ENCODE data around the gene ZYG11B.
"Not testable (repeated sequence)": the region's sequence is repeated elsewhere in the genome, so short reads cannot be mapped to it uniquely, and the experiment has no call there.

The ZYG11B gene

GRCh38 chr1:52726265-52727113, at the start of gene ZYG11B:
ZYG11B (plus strand) TSS chr1:52726453; CDS start chr1:52726654, 201 bp downstream.
- peak; percentile 82 to 87 for DNase-seq (ENCODE audit: low read depth in 2 of 2)

- no peak for DNase-seq (ENCODE audit: low read depth in 2 of 2)
Measured at GRCh38 chr1:52677076-52677806, 49.0 kb upstream of the ZYG11B start.

- DNase-seq (ENCODE audit: low read depth in 2 of 2), result no peak
Measured at GRCh38 chr1:52679048-52679447, 47.2 kb upstream of the ZYG11B start.

- DNase-seq (ENCODE audit: low read depth in 2 of 2), result no peak
Measured at GRCh38 chr1:52679498-52679897, 46.8 kb upstream of the ZYG11B start.

GRCh38 chr1:52680353-52680752, 45.9 kb upstream of the ZYG11B start:
- DNase-seq (ENCODE audit: low read depth in 2 of 2), result no peak

GRCh38 chr1:52681136-52681535, 45.1 kb upstream of the ZYG11B start:
- no peak for DNase-seq (ENCODE audit: low read depth in 2 of 2)

GRCh38 chr1:52683367-52683940, 42.8 kb upstream of the ZYG11B start:
- no peak for DNase-seq (ENCODE audit: low read depth in 2 of 2)

- no peak for DNase-seq (ENCODE audit: low read depth in 2 of 2)
Measured at GRCh38 chr1:52684545-52684944, 41.7 kb upstream of the ZYG11B start.

GRCh38 chr1:52686261-52686751, 39.9 kb upstream of the ZYG11B start:
- DNase-seq (ENCODE audit: low read depth in 2 of 2), result peak; percentile 35 to 42

GRCh38 chr1:52686830-52687229, 39.4 kb upstream of the ZYG11B start:
- DNase-seq (ENCODE audit: low read depth in 2 of 2), result no peak

GRCh38 chr1:52691821-52692220, 34.4 kb upstream of the ZYG11B start:
- no peak for DNase-seq (ENCODE audit: low read depth in 2 of 2)

GRCh38 chr1:52692697-52693096, 33.6 kb upstream of the ZYG11B start:
- no peak for DNase-seq (ENCODE audit: low read depth in 2 of 2)

GRCh38 chr1:52693351-52693750, 32.9 kb upstream of the ZYG11B start:
- not testable (repeated sequence) for DNase-seq (ENCODE audit: low read depth in 2 of 2)

- no peak for DNase-seq (ENCODE audit: low read depth in 2 of 2)
Measured at GRCh38 chr1:52693843-52694242, 32.4 kb upstream of the ZYG11B start.

GRCh38 chr1:52695627-52696026, 30.6 kb upstream of the ZYG11B start:
- no peak for DNase-seq (ENCODE audit: low read depth in 2 of 2)

- DNase-seq (ENCODE audit: low read depth in 2 of 2), result peak; percentile 60 to 61
Measured at GRCh38 chr1:52697795-52698674, 28.2 kb upstream of the ZYG11B start, which contains the start of gene COA7. COA7 (minus strand) TSS chr1:52698347; CDS start chr1:52698326, 21 bp downstream.

GRCh38 chr1:52702886-52703787, 23.1 kb upstream of the ZYG11B start:
- DNase-seq (ENCODE audit: low read depth in 2 of 2), result peak; percentile 69 to 75

- DNase-seq (ENCODE audit: low read depth in 2 of 2), result no peak
Measured at GRCh38 chr1:52706136-52706670, 20.1 kb upstream of the ZYG11B start.

GRCh38 chr1:52706941-52707926, 19.0 kb upstream of the ZYG11B start:
- no peak for DNase-seq (ENCODE audit: low read depth in 2 of 2)
